Renal cortical epithelial cell (primary cell): ENCODE data around the gene LRRTM3. TPM values are rescaled to one million over a fixed set of nuclear protein-coding genes. Genes with fewer than 3 reads are reported as not detected.

Source experiments
- DNase-seq: peaks from one replicate; pipeline ENCODE4 v3.0.0-alpha.2; 2011; ENCODE audit warnings: low read depth
- total RNA-seq: library from RNA; depleted of rRNA; stranded (reverse); fragments of >200 nt; gene quantifications from 2 replicates; pipeline ENCODE4 v1.2.3, GENCODE V29; 2014

Gene LRRTM3
- total RNA-seq, 1 donor from 2014 or later = not detected

DNA sequence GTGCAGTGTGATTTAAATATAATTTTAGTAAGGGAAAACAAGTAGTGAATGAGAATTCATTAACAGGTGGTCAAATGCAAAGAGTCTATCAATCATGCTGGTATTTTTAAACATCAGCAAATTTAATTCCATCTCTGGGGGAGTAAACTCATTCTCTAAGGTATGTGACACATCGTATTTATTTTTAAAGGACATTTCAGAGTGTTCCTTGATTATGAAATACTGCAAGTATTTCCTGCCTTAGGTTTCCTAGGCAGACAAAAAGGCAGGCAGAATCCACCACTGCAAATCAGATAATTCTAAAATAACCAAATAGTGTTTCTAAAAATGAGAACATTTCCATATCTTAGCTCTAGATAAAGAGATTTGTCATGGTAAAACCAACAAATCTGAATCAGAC is 193.8 kb downstream of the LRRTM3 start:
- DNase-seq = peak; percentile 15

DNA sequence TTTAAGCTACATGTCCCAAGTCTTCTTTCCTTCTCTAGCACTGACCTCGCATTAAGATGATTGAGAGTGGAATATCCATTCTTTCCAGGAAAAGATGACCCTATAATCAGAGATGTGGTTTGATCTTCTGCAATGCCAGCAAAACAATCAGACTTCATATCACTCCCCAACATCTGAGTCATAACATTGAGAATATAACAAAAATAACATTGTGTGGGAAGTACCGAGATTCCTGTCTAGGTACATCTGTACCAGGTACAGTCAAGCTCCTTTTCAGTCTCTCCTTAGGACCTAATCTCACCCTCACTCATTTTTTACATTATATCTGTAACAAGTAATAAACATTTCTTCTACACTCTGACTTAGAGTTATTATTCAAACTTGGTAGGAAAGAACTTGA is 201.6 kb downstream of the LRRTM3 start:
- DNase-seq = peak; percentile 27

DNA sequence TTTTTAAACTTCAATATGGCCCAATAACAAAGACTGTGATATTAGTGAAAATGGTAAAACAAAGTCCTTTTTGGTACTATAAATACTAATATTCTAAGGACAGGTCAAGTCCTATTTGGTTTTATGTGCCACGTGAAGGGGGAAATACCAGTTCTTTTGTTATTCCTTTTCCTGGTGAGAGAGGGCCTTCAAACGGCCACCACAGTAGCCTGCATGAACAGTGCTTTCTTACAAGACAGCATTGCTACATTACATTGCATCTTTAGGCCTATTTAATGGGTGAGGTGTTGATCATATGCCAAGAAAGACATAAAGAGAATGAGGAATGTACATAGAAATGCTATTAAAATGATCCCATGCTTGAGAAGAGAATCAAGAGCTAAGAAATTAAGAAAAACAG is 214.8 kb downstream of the LRRTM3 start:
- no peak for DNase-seq

DNA sequence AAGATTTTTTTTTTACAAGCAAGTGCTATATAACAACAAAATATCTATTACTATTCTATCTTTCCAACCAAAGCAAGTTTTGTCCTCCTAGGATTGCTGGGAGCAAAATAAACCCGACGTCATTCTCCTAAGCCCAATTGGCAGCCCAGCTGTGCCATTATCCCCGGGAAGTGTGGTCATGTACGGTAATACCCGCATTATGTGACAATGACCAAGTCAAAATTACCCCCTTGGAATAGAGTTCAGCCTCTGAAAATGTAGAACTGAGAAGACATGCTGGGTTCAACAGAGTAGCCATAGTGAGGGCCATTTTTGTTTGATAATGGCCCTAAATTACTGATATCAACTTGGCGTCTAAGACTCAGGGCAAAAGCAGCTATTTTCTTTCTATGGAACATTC is 215.5 kb downstream of the LRRTM3 start:
- no peak for DNase-seq

DNA sequence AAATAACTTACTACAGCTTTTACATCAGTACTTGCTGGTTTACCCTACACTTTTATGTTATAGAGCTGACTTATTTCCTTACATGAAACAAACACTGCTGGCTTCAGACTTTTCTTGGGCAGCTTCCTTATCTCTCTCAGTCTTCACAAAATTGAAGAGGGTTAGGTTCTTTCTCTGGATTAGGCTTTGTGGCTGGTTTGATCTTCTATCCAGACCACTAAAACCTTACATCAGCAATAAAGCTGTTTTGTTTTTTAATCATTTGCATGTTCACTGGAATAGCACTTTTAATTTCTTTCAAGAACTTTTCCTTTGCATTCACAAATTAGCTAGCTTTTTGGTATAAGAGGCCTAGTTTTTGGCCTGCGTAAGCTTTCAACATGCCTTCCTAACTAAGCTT is 218.7 kb downstream of the LRRTM3 start:
- no peak for DNase-seq
